HuH-7.5 (cell line): ENCODE data around the gene CBX8.

Experiments used
- DNase-seq: peaks from one replicate; pipeline ENCODE4 v3.0.0; 2011; ENCODE audit warnings: low spot score

CBX8 gene

GRCh38 chr17:79796763-79797491, at the start of gene CBX8:
Gene CBX8 (minus strand): TSS chr17:79797077. CDS start chr17:79796998, 79 bp downstream.
- peak; percentile 99 for DNase-seq

- DNase-seq = no peak
Observed at GRCh38 chr17:79845601-79845949, 48.7 kb upstream of the CBX8 start.

GRCh38 chr17:79844869-79845600, 48.2 kb upstream of the CBX8 start:
- peak; percentile 93 for DNase-seq

GRCh38 chr17:79843816-79844800, 47.2 kb upstream of the CBX8 start:
- DNase-seq = peak; percentile 85

- no peak for DNase-seq
Observed at GRCh38 chr17:79843474-79843815, 46.6 kb upstream of the CBX8 start.

GRCh38 chr17:79842656-79843473, 46.0 kb upstream of the CBX8 start:
- no peak for DNase-seq

GRCh38 chr17:79842136-79842655, 45.3 kb upstream of the CBX8 start:
- no peak for DNase-seq

- no peak for DNase-seq
Observed at GRCh38 chr17:79841369-79842135, 44.7 kb upstream of the CBX8 start.

- DNase-seq = no peak
Observed at GRCh38 chr17:79840989-79841286, 44.1 kb upstream of the CBX8 start.

GRCh38 chr17:79840269-79840988, 43.6 kb upstream of the CBX8 start:
- no peak for DNase-seq

- DNase-seq = peak; percentile 93
Observed at GRCh38 chr17:79839356-79840268, 42.7 kb upstream of the CBX8 start, which contains the start of gene CBX4. Gene CBX4 (minus strand): TSS chr17:79839440. CDS start chr17:79839251, 189 bp downstream.

GRCh38 chr17:79838522-79839274, 41.8 kb upstream of the CBX8 start:
- no peak for DNase-seq

GRCh38 chr17:79837888-79838521, 41.1 kb upstream of the CBX8 start:
- no peak for DNase-seq

GRCh38 chr17:79836972-79837887, 40.4 kb upstream of the CBX8 start:
- DNase-seq = peak; percentile 71

GRCh38 chr17:79836510-79836971, 39.7 kb upstream of the CBX8 start:
- no peak for DNase-seq

- DNase-seq = no peak
Observed at GRCh38 chr17:79835953-79836509, 39.2 kb upstream of the CBX8 start.
